Heart left ventricle (tissue), 16 donors: ENCODE data around the gene SHPK. TPM values are rescaled to one million over a fixed set of nuclear protein-coding genes. Genes with fewer than 3 reads are reported as not detected.

Experiments
- ATAC-seq, 4 donors: fragments of 200-7000 bp; cut with Tn5 transposase; one replicate each; pipeline ENCODE4 v1.9.1; 2020 to 2022; ENCODE audit warnings: moderate library complexity in 4 of 4, mild to moderate bottlenecking in 3 of 4, moderate number of reproducible peaks in 1 of 4
- DNase-seq, 5 donors: peaks; one replicate each; pipeline ENCODE4 v3.0.0-alpha.2; 2020
- H3K27ac ChIP-seq, 12 donors: fragments of 200-600 bp; sonication (generic) in 4 of 12; one replicate each; pipeline versions ENCODE4 v1.5.0 to v1.8.0; 2016 to 2022; ENCODE audit warnings: mild to moderate bottlenecking in 2 of 12
- H3K27me3 ChIP-seq, 9 donors: fragments of 200-600 bp; sonication (generic) in 2 of 9; one replicate each; pipeline versions ENCODE4 v1.5.1 to v1.8.0; 2016 to 2022; ENCODE audit warnings: mild to moderate bottlenecking in 3 of 9
- H3K36me3 ChIP-seq, 9 donors: fragments of 200-600 bp; sonication (generic) in 2 of 9; one replicate each; pipeline versions ENCODE4 v1.5.0 to v1.8.0; 2018 to 2022; ENCODE audit warnings: mild to moderate bottlenecking in 2 of 9
- H3K4me1 ChIP-seq, 12 donors: fragments of 200-600 bp; sonication (generic) in 4 of 12; one replicate each; pipeline versions ENCODE4 v1.5.0 to v1.8.0; 2016 to 2022; ENCODE audit warnings: mild to moderate bottlenecking in 3 of 12
- H3K4me3 ChIP-seq, 12 donors: fragments of 200-600 bp; sonication (generic) in 4 of 12; one replicate each; pipeline versions ENCODE4 v1.5.0 to v1.8.0; 2017 to 2022; ENCODE audit warnings: mild to moderate bottlenecking in 9 of 12, moderate library complexity in 4 of 12
- H3K9me3 ChIP-seq, 12 donors: fragments of 200-600 bp; sonication (generic) in 4 of 12; one replicate each; pipeline versions ENCODE4 v1.5.0 to v1.8.0; 2016 to 2022; ENCODE audit warnings: mild to moderate bottlenecking in 1 of 12
- CTCF ChIP-seq, 12 donors: fragments of 200-600 bp; sonication (generic) in 4 of 12; IDR thresholded peaks; one replicate each; pipeline versions ENCODE4 v1.5.0 to v1.8.0; 2018 to 2022; ENCODE audit warnings: antibody characterized with exemption in 12 of 12, mild to moderate bottlenecking in 5 of 12
- POLR2A ChIP-seq, 2 donors: fragments of 450-650 bp; IDR thresholded peaks; one replicate each; pipeline ENCODE4 v1.6.1; 2017; ENCODE audit warnings: antibody characterized with exemption in 2 of 2, mild to moderate bottlenecking in 2 of 2, moderate library complexity in 2 of 2
- WGBS, 4 donors: extraction: QIAGEN DNeasy Blood & Tissue Kit in 2 of 4; methylation state at CpG; one replicate each; pipeline versions ENCODE4 v1.1.5 to v1.1.7; 2013 to 2018; 5-methylcytosine and 5-hydroxymethylcytosine counted together
- intact Hi-C, 10 donors: fragments of 100-400 bp; cut with DNase I; formaldehyde crosslinking; loops; one replicate each; pipeline versions ENCODE4 v1.11.1 to v1.14.2; 2022
- polyA plus RNA-seq, 2 donors: library from polyadenylated mRNA; stranded (reverse); fragments of 200-250 nt; gene quantifications; one replicate each; pipeline ENCODE4 v1.2.3, GENCODE V29; 2013
- total RNA-seq, 9 donors: library from RNA; depleted of rRNA in 2 of 9; stranded (reverse); fragments of >200 nt in 2 of 9; fragmentation: NEBNext Ultra II Directional in 3 of 9; extraction: Animal tissue kit (Norgen Biotek cat#: 25700) in 3 of 9; gene quantifications; one replicate each; pipeline versions ENCODE4 v1.1.0 to v1.2.4, GENCODE V29; 2016 to 2023
- donor health status: ischemic (EF 13 %, LVEDD 7.1; RV severe dilation, severe dysfunction).
- donor health status: healthy with polysubstance abuse.
- donor health status: DM: no; HTN: yes; CAD: no.
- donor health status: DM: no; HTN: no; CAD: no.
- donor health status: ischemic (EF 25% LVEDD 6.9; RV normal size, moderate dysfunction).
- donor health status: ischemic (EF 25% LVEDD 5.7; RV mildly dilated, moderate dysfunction).
- donor health status: healthy.
- donor health status: DM: yes; HTN: yes; CAD: no.
- donor health status: ischemic (EF 35%, LVEDD 5.7; RV mildly dilated, moderate dysfunction).
- donor health status: nonischemic (EF 11% LVEDD 7.7; RV severe dilation, severe dysfunction).
- donor health status: DM: yes; HTN: yes; CAD: no.
- donor health status: PGD.
- donor health status: ischemic (EF 29% LVEDD 5.4; RV normal size, mild dysfunction).
- donor health status: nonischemic (EF 23%, LVEDD 6.1; RV moderate dilation, normal function).

Gene SHPK
- total and polyA plus RNA-seq, 11 donors, result 2.5 to 7.3 (median 3.6) TPM

GRCh38 chr17:3576970-3577369 is 59.1 kb downstream of the SHPK start:
- Histone ChIP-seq H3K27ac (no peak overlapping the region), H3K4me3 (no peak overlapping the region), H3K36me3 (peaks cover 0 to 59% (median 29%) of the 10 kb centered on the region in 9 donors), H3K27me3 (no peaks in the 10 kb centered on the region), H3K9me3 (no peaks in the 10 kb centered on the region), H3K4me1 (no peaks in the 10 kb centered on the region)
- no peak for DNase-seq
- 88 to 94% (median 91%) methylated on average over 9 to 11 of the region's 11 CpGs for WGBS, 4 donors
- intact Hi-C loops, result no loop called here
- TF ChIP-seq CTCF (IDR thresholded peaks at IDR 0.05), result no peak
- TF ChIP-seq POLR2A (IDR thresholded peaks at IDR 0.05), result no peak
- no peak for ATAC-seq

GRCh38 chr17:3575511-3575910 is 60.5 kb downstream of the SHPK start:
- no peak for ATAC-seq
- Histone ChIP-seq H3K4me1 (no peaks in the 10 kb centered on the region), H3K27ac (no peak overlapping the region), H3K27me3 (no peaks in the 10 kb centered on the region), H3K9me3 (no peaks in the 10 kb centered on the region), H3K4me3 (no peak overlapping the region), H3K36me3 (peaks cover 3 to 73% (median 44%) of the 10 kb centered on the region in 9 donors)
- TF ChIP-seq POLR2A (IDR thresholded peaks at IDR 0.05) (no peak), CTCF (IDR thresholded peaks at IDR 0.05) (no peak)
- intact Hi-C loops, result no loop called here
- 80 to 84% (median 81%) methylated on average over 5 of the region's 5 CpGs for WGBS, 4 donors
- no peak for DNase-seq

GRCh38 chr17:3574231-3574630 is 61.8 kb downstream of the SHPK start:
- intact Hi-C loops, result no loop called here
- TF ChIP-seq POLR2A (IDR thresholded peaks at IDR 0.05) (no peak), CTCF (IDR thresholded peaks at IDR 0.05) (no peak)
- Histone ChIP-seq H3K27ac (no peak overlapping the region), H3K27me3 (no peaks in the 10 kb centered on the region), H3K4me3 (no peak overlapping the region), H3K36me3 (peaks cover 3 to 75% (median 44%) of the 10 kb centered on the region in 9 donors), H3K4me1 (no peaks in the 10 kb centered on the region), H3K9me3 (no peaks in the 10 kb centered on the region)
- WGBS, 4 donors, result 90 to 94% (median 93%) methylated on average over 6 to 7 of the region's 7 CpGs
- ATAC-seq (no peak), DNase-seq (peak in 1 of 5 donors; percentile 6)

GRCh38 chr17:3573246-3574100 is 62.6 kb downstream of the SHPK start:
- peaks cover 3 to 76% (median 43%) of the 10 kb centered on the region in 9 donors for H3K36me3 ChIP-seq
- no peaks in the 10 kb centered on the region for H3K9me3 ChIP-seq
- no peaks in the 10 kb centered on the region for H3K27me3 ChIP-seq
- H3K27ac ChIP-seq, result no peak overlapping the region
- no peak for ATAC-seq
- WGBS, 4 donors, result 84 to 92% (median 88%) methylated on average over 14 to 22 of the region's 22 CpGs
- DNase-seq, result peak in 1 of 5 donors; percentile 2
- intact Hi-C loops, result no loop called here
- no peak for TF ChIP-seq CTCF (IDR thresholded peaks at IDR 0.05)
- no peak for TF ChIP-seq POLR2A (IDR thresholded peaks at IDR 0.05)
- H3K4me1 ChIP-seq, result no peaks in the 10 kb centered on the region
- no peak overlapping the region for H3K4me3 ChIP-seq
